Neuronal stem cell (in vitro differentiated cells): ENCODE results near the gene ARMC6.
A peak's percentile ranks its signal among the peaks of the same experiment; 100 is the strongest.

ENCODE experiments used
- DNase-seq: peaks from one replicate; pipeline ENCODE4 v3.0.0-alpha.2; 2013; ENCODE audit warnings: low spot score
- H2AFZ ChIP-seq: one replicate; pipeline ENCODE4 v1.6.1; 2013; ENCODE audit warnings: mild to moderate bottlenecking, low read length, inconsistent platforms
- H2AK5ac ChIP-seq: 2 replicates; pipeline ENCODE4 v1.6.1; 2013; ENCODE audit warnings: low read depth, mild to moderate bottlenecking, inconsistent platforms, low read length, moderate library complexity, mixed read lengths
- H2BK120ac ChIP-seq: 2 replicates; pipeline ENCODE4 v1.6.1; 2013; ENCODE audit warnings: low read depth, mild to moderate bottlenecking, inconsistent platforms, low read length, moderate library complexity, mixed read lengths
- H2BK12ac ChIP-seq: one replicate; pipeline ENCODE4 v1.6.1; 2013; ENCODE audit warnings: low read length, inconsistent platforms
- H2BK15ac ChIP-seq: 2 replicates; pipeline ENCODE4 v1.6.1; 2013; ENCODE audit warnings: mild to moderate bottlenecking, low read length, inconsistent platforms, mixed read lengths
- H2BK5ac ChIP-seq: one replicate; pipeline ENCODE4 v1.6.1; 2013; ENCODE audit warnings: inconsistent platforms, mild to moderate bottlenecking, low read length, moderate library complexity
- H3K14ac ChIP-seq: one replicate; pipeline ENCODE4 v1.6.1; 2013; ENCODE audit warnings: low read length, inconsistent platforms
- H3K18ac ChIP-seq: 2 replicates; pipeline ENCODE4 v1.6.1; 2013; ENCODE audit warnings: low read length, inconsistent platforms
- H3K23ac ChIP-seq: 2 replicates; pipeline ENCODE4 v1.6.1; 2013; ENCODE audit warnings: low read depth, mild to moderate bottlenecking, mixed read lengths, low read length, inconsistent platforms; ENCODE audit not compliant: poor library complexity
- H3K27ac ChIP-seq: replicated peaks from 3 replicates; pipeline ENCODE4 v1.5.1; 2013; ENCODE audit warnings: low read length, inconsistent platforms
- H3K27me3 ChIP-seq, 3 experiments: 2 replicates each; pipeline ENCODE4 v1.6.1; 2013; ENCODE audit warnings: low read length in 3 of 3, mild to moderate bottlenecking in 2 of 3, inconsistent platforms in 1 of 3, low read depth in 1 of 3, mixed read lengths in 1 of 3, moderate library complexity in 1 of 3; ENCODE audit not compliant: control insufficient read depth in 3 of 3, insufficient read depth in 3 of 3
- H3K36me3 ChIP-seq, 2 donors: replicated peaks in 1 of 2; 2 replicates each; pipeline ENCODE4 v1.6.1; 2013; ENCODE audit warnings: low read length in 2 of 2; ENCODE audit not compliant: control insufficient read depth in 2 of 2, insufficient read depth in 2 of 2
- H3K4ac ChIP-seq: 2 replicates; pipeline ENCODE4 v1.6.1; 2013; ENCODE audit warnings: inconsistent platforms, mild to moderate bottlenecking, low read length, moderate library complexity
- H3K4me1 ChIP-seq, 2 donors: 1 replicate in 1 of 2; 2 replicates in 1 of 2; pipeline ENCODE4 v1.6.1; 2013; ENCODE audit warnings: low read length in 2 of 2, low read depth in 1 of 2; ENCODE audit not compliant: control insufficient read depth in 2 of 2, insufficient read depth in 1 of 2
- H3K4me2 ChIP-seq: one replicate; pipeline ENCODE4 v1.6.1; 2013; ENCODE audit warnings: mild to moderate bottlenecking, low read length, inconsistent platforms; ENCODE audit not compliant: insufficient read depth, poor library complexity, severe bottlenecking
- H3K4me3 ChIP-seq, 2 donors: 2 replicates each; pipeline ENCODE4 v1.5.1; 2013; ENCODE audit warnings: low read length in 2 of 2, mild to moderate bottlenecking in 2 of 2, inconsistent platforms in 1 of 2, moderate library complexity in 1 of 2
- H3K79me1 ChIP-seq: one replicate; pipeline ENCODE4 v1.6.1; 2013; ENCODE audit warnings: low read depth, mild to moderate bottlenecking, inconsistent platforms, low read length, moderate library complexity
- H3K9ac ChIP-seq: one replicate; pipeline ENCODE4 v1.6.1; 2013; ENCODE audit warnings: mild to moderate bottlenecking, low read depth, low read length, inconsistent platforms; ENCODE audit not compliant: poor library complexity
- H3K9me3 ChIP-seq, 2 donors: replicated peaks in 1 of 2; 2 replicates each; pipeline versions ENCODE3 to v1.6.1; 2013; ENCODE audit warnings: low read length in 2 of 2, mild to moderate bottlenecking in 2 of 2, inconsistent platforms in 1 of 2, low read depth in 1 of 2, mixed read lengths in 1 of 2, moderate library complexity in 1 of 2; ENCODE audit not compliant: control insufficient read depth in 2 of 2, insufficient read depth in 1 of 2
- H4K8ac ChIP-seq: one replicate; pipeline ENCODE4 v1.6.1; 2013; ENCODE audit warnings: low read depth, mild to moderate bottlenecking, inconsistent platforms, low read length, moderate library complexity
- H4K91ac ChIP-seq: one replicate; pipeline ENCODE4 v1.6.1; 2013; ENCODE audit warnings: low read length, low read depth, mild to moderate bottlenecking, inconsistent platforms; ENCODE audit not compliant: poor library complexity
- WGBS, 2 donors: extraction: QIAGEN DNeasy Blood & Tissue Kit; methylation state at CpG; one replicate each; pipeline ENCODE4 v1.1.7; 2013; ENCODE audit warnings: missing lambda C conversion rate in 2 of 2, mixed read lengths in 1 of 2; ENCODE audit not compliant: insufficient read length in 2 of 2, insufficient replicate concordance in 1 of 2; ENCODE audit errors: extremely low coverage in 2 of 2; 5-methylcytosine and 5-hydroxymethylcytosine counted together

The ARMC6 gene

DNA sequence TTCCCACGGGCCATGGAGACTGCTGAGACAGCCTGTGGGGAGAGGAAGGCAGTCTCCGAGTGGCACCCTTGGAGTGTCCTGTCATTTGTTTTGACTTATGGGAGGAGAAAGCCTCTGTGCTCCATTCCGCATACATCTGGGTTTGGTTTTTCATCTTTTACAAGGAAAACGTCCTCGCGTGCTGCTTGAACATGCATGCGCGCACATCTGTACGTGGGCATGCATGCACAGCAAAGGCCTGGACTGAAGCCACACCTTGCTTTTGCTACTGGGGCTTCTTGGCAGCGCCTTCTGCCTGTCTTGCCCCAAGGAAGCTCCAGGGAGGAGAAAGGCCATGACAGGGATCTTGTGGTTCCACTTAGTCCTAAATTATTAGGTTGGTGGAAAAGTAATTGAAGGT, 44.1 kb upstream of the ARMC6 start:
- H3K36me3 ChIP-seq, result peaks cover 19 to 37% of the 10 kb centered on the region in 2 donors
- no CpG with 5 or more reads among the region's 10 CpGs for WGBS, 2 donors
- H3K4me2 ChIP-seq, result no peak overlapping the region
- H2AK5ac ChIP-seq, result no peak overlapping the region
- H3K18ac ChIP-seq, result no peak overlapping the region
- H3K27ac ChIP-seq, result no peak overlapping the region
- no peak overlapping the region for H3K4ac ChIP-seq
- H2BK5ac ChIP-seq, result no peak overlapping the region
- no peak overlapping the region for H4K91ac ChIP-seq
- H3K4me1 ChIP-seq, result peaks cover 0 to 6% of the 10 kb centered on the region in 2 donors
- no peak overlapping the region for H2BK15ac ChIP-seq
- no peak overlapping the region for H4K8ac ChIP-seq
- H2AFZ ChIP-seq, result no peak overlapping the region
- H3K79me1 ChIP-seq, result peaks cover 1% of the 10 kb centered on the region
- H2BK12ac ChIP-seq, result no peak overlapping the region
- no peak overlapping the region for H3K4me3 ChIP-seq
- H3K9me3 ChIP-seq, result no peaks in the 10 kb centered on the region
- no peak overlapping the region for H3K14ac ChIP-seq
- H3K23ac ChIP-seq, result no peak overlapping the region
- H3K9ac ChIP-seq, result no peak overlapping the region
- no peaks in the 10 kb centered on the region for H3K27me3 ChIP-seq
- no peak overlapping the region for H2BK120ac ChIP-seq
- DNase-seq, result no peak

DNA sequence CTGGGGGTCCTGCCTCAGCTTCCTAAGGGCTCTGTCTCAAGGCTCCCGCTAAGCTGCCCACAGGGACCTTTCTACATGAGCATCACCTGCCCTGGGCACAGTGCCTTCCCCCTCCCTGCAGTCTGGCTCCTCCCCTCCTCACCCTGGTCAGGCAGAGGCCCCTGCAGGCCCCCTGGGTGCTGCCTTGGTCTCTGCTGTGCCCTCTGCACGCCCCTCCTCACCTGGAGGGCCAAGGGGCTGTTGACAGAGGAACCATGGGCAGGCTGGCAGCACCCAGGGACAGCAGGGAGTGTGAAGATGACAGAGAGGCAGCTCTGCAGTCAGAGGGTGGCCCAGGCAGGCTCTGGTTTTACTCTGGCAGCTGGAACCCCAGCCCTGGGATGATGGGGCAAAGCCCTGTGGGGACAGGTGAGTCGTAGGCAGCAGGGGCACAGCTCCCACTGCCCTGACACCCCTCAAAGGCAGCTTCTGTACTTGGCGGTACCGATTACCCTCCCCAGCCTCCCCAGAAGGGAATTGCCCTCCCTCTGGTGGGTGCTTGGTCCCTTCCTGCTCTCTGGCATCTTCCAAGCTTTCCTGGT, 43.2 kb upstream of the ARMC6 start:
- H3K27me3 ChIP-seq, result no peaks in the 10 kb centered on the region
- WGBS, 2 donors, result no CpG with 5 or more reads among the region's 5 CpGs

DNA sequence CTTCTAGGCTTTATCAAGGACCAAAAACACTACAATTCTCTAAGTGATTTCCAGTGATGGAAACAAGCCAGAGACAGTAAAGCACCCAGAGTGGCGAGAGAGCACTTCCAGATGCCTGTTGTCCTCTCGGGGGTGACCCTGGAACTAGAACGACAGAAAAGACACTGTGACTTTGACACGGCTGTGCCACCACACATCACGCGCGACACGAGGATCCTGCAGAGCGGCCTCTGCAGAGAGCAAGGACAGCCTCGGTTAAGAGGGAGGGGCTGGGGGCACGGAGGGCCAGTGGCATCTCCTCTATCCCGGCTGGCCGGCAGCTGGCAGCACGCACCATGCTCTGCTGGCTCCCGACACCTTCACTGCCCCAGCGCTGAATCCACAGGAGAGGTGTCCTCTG, 42.4 kb upstream of the ARMC6 start:
- WGBS, 2 donors, result no CpG with 5 or more reads among the region's 16 CpGs

More for the DNA sequence above, 43.2 kb upstream of the ARMC6 start:
- Histone ChIP-seq H2AFZ (no peak overlapping the region), H3K9ac (peak overlapping the region; percentile 52), H4K91ac (no peak overlapping the region), H3K14ac (no peak overlapping the region), H3K18ac (no peak overlapping the region), H3K4me1 (peaks cover 0 to 3% of the 10 kb centered on the region in 2 donors), H2AK5ac (peak overlapping the region; percentile 18), H2BK120ac (no peak overlapping the region), H2BK5ac (peak overlapping the region; percentile 76), H4K8ac (no peak overlapping the region), H3K4me3 (no peak overlapping the region), H3K27ac (no peak overlapping the region), H3K4ac (no peak overlapping the region), H3K4me2 (no peak overlapping the region), H3K23ac (no peak overlapping the region), H2BK12ac (no peak overlapping the region), H2BK15ac (no peak overlapping the region), H3K79me1 (peaks cover 1% of the 10 kb centered on the region), H3K9me3 (no peaks in the 10 kb centered on the region), H3K36me3 (peaks cover 28 to 46% of the 10 kb centered on the region in 2 donors)
- no peak for DNase-seq

DNA sequence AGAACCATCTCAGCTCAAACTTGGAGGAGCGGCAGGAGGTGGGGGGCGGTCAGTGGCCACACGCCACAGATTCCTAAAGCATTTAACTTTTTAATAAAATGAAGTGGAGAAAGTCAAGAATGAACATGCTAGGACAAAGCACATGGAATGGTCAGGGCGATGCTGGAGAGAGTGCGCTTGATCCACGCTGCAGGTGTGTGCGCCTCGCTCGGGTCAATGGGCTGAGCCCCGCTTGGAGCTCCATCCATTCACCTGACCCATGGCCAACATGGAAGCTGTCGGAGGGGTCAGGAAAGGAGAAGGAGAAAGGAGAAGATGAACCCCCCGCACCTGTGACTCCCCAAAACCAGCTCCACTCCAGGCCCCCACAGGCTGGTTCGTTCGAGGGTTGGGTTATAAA, 41.9 kb upstream of the ARMC6 start:
- H3K79me1 ChIP-seq, result peaks cover 1% of the 10 kb centered on the region
- H3K36me3 ChIP-seq, result peaks cover 29 to 52% of the 10 kb centered on the region in 2 donors
- no peak overlapping the region for H3K9ac ChIP-seq
- H3K4me3 ChIP-seq, result no peak overlapping the region
- no peak overlapping the region for H2BK12ac ChIP-seq
- no peaks in the 10 kb centered on the region for H3K9me3 ChIP-seq
- H3K23ac ChIP-seq, result no peak overlapping the region
- H3K27ac ChIP-seq, result no peak overlapping the region
- H2BK15ac ChIP-seq, result no peak overlapping the region
- no peak overlapping the region for H2AK5ac ChIP-seq
- no peak for DNase-seq
- H3K4me1 ChIP-seq, result peaks cover 0 to 2% of the 10 kb centered on the region in 2 donors
- no peak overlapping the region for H4K8ac ChIP-seq
- H2BK120ac ChIP-seq, result no peak overlapping the region
- no peak overlapping the region for H3K18ac ChIP-seq
- H3K14ac ChIP-seq, result no peak overlapping the region
- no peak overlapping the region for H3K4ac ChIP-seq
- H2AFZ ChIP-seq, result no peak overlapping the region
- WGBS, 2 donors, result no CpG with 5 or more reads among the region's 14 CpGs
- H4K91ac ChIP-seq, result no peak overlapping the region
- no peaks in the 10 kb centered on the region for H3K27me3 ChIP-seq
- H2BK5ac ChIP-seq, result no peak overlapping the region
- no peak overlapping the region for H3K4me2 ChIP-seq

More for the DNA sequence above, 42.4 kb upstream of the ARMC6 start:
- Histone ChIP-seq H3K14ac (peak overlapping the region; percentile 65), H3K27me3 (no peaks in the 10 kb centered on the region), H3K9ac (no peak overlapping the region), H3K79me1 (peaks cover 1% of the 10 kb centered on the region), H3K4me1 (peaks cover 0 to 2% of the 10 kb centered on the region in 2 donors), H3K4me3 (no peak overlapping the region), H2BK5ac (no peak overlapping the region), H3K4ac (no peak overlapping the region), H2AK5ac (no peak overlapping the region), H3K36me3 (peaks cover 29 to 50% of the 10 kb centered on the region in 2 donors), H3K23ac (no peak overlapping the region), H3K27ac (no peak overlapping the region), H3K18ac (no peak overlapping the region), H4K91ac (no peak overlapping the region), H3K4me2 (no peak overlapping the region), H4K8ac (no peak overlapping the region), H3K9me3 (no peaks in the 10 kb centered on the region), H2BK15ac (no peak overlapping the region), H2AFZ (no peak overlapping the region), H2BK120ac (no peak overlapping the region), H2BK12ac (no peak overlapping the region)
- DNase-seq, result no peak
